GM12878 (cell line): ENCODE measurements around the gene PVALEF. TPM values are rescaled to one million over a fixed set of nuclear protein-coding genes. Genes with fewer than 3 reads are reported as not detected.

Experiments
- CBX5 ChIP-seq: sonication (generic); IDR thresholded peaks from 2 replicates; pipeline ENCODE4 v1.6.1; 2016; ENCODE audit warnings: low read depth, moderate library complexity, mild to moderate bottlenecking, inconsistent platforms
- NFYB ChIP-seq: IDR thresholded peaks from 2 replicates; pipeline ENCODE4 v1.6.1; 2011; ENCODE audit warnings: low read depth, mild to moderate bottlenecking, low read length, improper control_type of control experiment, moderate library complexity; ENCODE audit not compliant: insufficient read depth
- NRF1 ChIP-seq: conservative IDR thresholded peaks from 2 replicates; pipeline ENCODE4 v1.6.1; 2011; ENCODE audit warnings: mild to moderate bottlenecking, low read depth, low read length, improper control_type of control experiment
- POLR2AphosphoS5 ChIP-seq: IDR thresholded peaks from 2 replicates; pipeline ENCODE4 v1.6.1; 2011; ENCODE audit warnings: mild to moderate bottlenecking, low read length, inconsistent platforms
- RAD21 ChIP-seq: IDR thresholded peaks from 2 replicates; pipeline ENCODE4 v1.6.1; 2011; ENCODE audit warnings: mild to moderate bottlenecking, low read depth, low read length, moderate library complexity; ENCODE audit not compliant: insufficient read depth
- SMAD5 ChIP-seq: IDR thresholded peaks from 2 replicates; pipeline ENCODE4 v1.6.1; 2016; ENCODE audit warnings: antibody characterized with exemption, low read depth
- polyA plus RNA-seq, 11 experiments: library from polyadenylated mRNA; depleted of rRNA in 4 of 11; unstranded in 6 of 11; stranded (reverse) in 5 of 11; fragments of >200 nt; fragmentation: Nextera tagmentation in 4 of 11; fragmentation: Illumina TruSeq in 1 of 11; extraction: Ambion mirVana in 4 of 11; extraction: Trizol in 1 of 11; gene quantifications; 1 replicate in 1 of 11; 2 replicates in 10 of 11; pipeline versions ENCODE4 v1.2.1 to v1.2.3, GENCODE V29; 2011 to 2016; ENCODE audit warnings: inconsistent platforms in 2 of 11, missing spikeins in 2 of 11, low read depth in 1 of 11
- total RNA-seq, 4 experiments: library from RNA; depleted of rRNA in 3 of 4; stranded (reverse); fragments of >200 nt in 3 of 4; fragmentation: Illumina TruSeq in 1 of 4; extraction: Trizol in 1 of 4; gene quantifications; 2 replicates each; pipeline versions ENCODE4 v1.2.1 to v1.2.3, GENCODE V29; 2013 to 2021
- TF ChIP-seq, protein P1 (sequence below): fragments of 450-650 bp; formaldehyde crosslinking; IDR thresholded peaks from 2 replicates; pipeline ENCODE4 v1.5.0; 2022; ENCODE audit warnings: mild to moderate bottlenecking, missing genetic modification characterization
- TF ChIP-seq, protein P2 (sequence below): IDR thresholded peaks from 2 replicates; pipeline ENCODE4 v1.6.1; 2012; ENCODE audit warnings: low read depth, low read length, improper control_type of control experiment
- TF ChIP-seq, protein P3 (sequence below): fragments of 450-650 bp; IDR thresholded peaks from 2 replicates; pipeline ENCODE4 v1.6.1; 2018; ENCODE audit warnings: borderline replicate concordance, mild to moderate bottlenecking; ENCODE audit not compliant: partially characterized antibody
- TF ChIP-seq, protein P4 (sequence below): fragments of 450-650 bp; formaldehyde crosslinking; IDR thresholded peaks from 2 replicates; pipeline ENCODE4 v1.4.0; 2022; ENCODE audit warnings: mild to moderate bottlenecking, moderate library complexity

PVALEF gene
- total and polyA plus RNA-seq, 10 of the 15 experiments (the other 5 are each of a cell fraction or from before 2014, with no cell fraction given) = not detected

DNA sequence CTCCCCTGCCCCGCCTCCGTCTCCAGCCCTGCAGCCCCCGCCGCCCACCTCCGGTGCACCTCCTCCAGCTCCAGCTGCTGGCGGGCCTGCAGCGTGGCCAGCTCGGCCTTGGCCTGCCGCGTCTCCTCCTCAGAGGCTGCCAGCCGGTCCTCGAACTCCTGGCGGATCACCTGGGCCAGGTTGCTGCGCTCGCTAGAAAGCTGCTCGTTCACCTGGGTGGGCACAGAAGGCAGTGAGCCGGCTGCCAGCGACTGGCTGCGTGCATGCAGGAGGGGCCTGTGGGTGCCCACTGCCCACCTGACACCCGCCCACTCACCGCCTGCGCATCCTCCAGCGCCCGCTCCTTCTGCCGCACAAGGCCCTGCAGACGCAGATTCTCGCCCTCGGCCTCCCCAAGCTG lies 25.3 kb downstream of the PVALEF start (continued):
- TF ChIP-seq, protein P1, sequence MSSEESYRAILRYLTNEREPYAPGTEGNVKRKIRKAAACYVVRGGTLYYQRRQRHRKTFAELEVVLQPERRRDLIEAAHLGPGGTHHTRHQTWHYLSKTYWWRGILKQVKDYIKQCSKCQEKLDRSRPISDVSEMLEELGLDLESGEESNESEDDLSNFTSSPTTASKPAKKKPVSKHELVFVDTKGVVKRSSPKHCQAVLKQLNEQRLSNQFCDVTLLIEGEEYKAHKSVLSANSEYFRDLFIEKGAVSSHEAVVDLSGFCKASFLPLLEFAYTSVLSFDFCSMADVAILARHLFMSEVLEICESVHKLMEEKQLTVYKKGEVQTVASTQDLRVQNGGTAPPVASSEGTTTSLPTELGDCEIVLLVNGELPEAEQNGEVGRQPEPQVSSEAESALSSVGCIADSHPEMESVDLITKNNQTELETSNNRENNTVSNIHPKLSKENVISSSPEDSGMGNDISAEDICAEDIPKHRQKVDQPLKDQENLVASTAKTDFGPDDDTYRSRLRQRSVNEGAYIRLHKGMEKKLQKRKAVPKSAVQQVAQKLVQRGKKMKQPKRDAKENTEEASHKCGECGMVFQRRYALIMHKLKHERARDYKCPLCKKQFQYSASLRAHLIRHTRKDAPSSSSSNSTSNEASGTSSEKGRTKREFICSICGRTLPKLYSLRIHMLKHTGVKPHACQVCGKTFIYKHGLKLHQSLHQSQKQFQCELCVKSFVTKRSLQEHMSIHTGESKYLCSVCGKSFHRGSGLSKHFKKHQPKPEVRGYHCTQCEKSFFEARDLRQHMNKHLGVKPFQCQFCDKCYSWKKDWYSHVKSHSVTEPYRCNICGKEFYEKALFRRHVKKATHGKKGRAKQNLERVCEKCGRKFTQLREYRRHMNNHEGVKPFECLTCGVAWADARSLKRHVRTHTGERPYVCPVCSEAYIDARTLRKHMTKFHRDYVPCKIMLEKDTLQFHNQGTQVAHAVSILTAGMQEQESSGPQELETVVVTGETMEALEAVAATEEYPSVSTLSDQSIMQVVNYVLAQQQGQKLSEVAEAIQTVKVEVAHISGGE = no peak
- TF ChIP-seq, protein P2, sequence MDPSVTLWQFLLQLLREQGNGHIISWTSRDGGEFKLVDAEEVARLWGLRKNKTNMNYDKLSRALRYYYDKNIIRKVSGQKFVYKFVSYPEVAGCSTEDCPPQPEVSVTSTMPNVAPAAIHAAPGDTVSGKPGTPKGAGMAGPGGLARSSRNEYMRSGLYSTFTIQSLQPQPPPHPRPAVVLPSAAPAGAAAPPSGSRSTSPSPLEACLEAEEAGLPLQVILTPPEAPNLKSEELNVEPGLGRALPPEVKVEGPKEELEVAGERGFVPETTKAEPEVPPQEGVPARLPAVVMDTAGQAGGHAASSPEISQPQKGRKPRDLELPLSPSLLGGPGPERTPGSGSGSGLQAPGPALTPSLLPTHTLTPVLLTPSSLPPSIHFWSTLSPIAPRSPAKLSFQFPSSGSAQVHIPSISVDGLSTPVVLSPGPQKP = no peak
- TF ChIP-seq NRF1 (no peak), RAD21 (no peak), CBX5 (no peak), NFYB (no peak), POLR2AphosphoS5 (no peak), SMAD5 (no peak)
- TF ChIP-seq, protein P3, sequence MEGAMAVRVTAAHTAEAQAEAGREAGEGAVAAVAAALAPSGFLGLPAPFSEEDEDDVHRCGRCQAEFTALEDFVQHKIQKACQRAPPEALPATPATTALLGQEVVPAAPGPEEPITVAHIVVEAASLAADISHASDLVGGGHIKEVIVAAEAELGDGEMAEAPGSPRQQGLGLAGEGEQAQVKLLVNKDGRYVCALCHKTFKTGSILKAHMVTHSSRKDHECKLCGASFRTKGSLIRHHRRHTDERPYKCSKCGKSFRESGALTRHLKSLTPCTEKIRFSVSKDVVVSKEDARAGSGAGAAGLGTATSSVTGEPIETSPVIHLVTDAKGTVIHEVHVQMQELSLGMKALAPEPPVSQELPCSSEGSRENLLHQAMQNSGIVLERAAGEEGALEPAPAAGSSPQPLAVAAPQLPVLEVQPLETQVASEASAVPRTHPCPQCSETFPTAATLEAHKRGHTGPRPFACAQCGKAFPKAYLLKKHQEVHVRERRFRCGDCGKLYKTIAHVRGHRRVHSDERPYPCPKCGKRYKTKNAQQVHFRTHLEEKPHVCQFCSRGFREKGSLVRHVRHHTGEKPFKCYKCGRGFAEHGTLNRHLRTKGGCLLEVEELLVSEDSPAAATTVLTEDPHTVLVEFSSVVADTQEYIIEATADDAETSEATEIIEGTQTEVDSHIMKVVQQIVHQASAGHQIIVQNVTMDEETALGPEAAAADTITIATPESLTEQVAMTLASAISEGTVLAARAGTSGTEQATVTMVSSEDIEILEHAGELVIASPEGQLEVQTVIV = no peak
- TF ChIP-seq, protein P4, sequence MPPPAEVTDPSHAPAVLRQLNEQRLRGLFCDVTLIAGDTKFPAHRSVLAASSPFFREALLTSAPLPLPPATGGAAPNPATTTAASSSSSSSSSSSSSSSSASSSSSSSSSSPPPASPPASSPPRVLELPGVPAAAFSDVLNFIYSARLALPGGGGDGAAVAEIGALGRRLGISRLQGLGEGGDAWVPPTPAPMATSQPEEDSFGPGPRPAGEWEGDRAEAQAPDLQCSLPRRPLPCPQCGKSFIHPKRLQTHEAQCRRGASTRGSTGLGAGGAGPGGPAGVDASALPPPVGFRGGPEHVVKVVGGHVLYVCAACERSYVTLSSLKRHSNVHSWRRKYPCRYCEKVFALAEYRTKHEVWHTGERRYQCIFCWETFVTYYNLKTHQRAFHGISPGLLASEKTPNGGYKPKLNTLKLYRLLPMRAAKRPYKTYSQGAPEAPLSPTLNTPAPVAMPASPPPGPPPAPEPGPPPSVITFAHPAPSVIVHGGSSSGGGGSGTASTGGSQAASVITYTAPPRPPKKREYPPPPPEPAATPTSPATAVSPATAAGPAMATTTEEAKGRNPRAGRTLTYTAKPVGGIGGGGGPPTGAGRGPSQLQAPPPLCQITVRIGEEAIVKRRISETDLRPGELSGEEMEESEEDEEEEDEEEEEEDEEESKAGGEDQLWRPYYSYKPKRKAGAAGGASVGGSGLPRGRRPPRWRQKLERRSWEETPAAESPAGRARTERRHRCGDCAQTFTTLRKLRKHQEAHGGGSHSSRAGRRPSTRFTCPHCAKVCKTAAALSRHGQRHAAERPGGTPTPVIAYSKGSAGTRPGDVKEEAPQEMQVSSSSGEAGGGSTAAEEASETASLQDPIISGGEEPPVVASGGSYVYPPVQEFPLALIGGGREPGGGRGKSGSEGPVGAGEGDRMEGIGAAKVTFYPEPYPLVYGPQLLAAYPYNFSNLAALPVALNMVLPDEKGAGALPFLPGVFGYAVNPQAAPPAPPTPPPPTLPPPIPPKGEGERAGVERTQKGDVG = no peak
